A172 (cell line): ENCODE measurements around the gene TMEM161A. TPM values are rescaled to one million over a fixed set of nuclear protein-coding genes. Genes with fewer than 3 reads are reported as not detected.
"Not testable (repeated sequence)": the region's sequence is repeated elsewhere in the genome, so short reads cannot be mapped to it uniquely, and the experiment has no call there.

Experiments used
- DNase-seq: peaks from one replicate; pipeline ENCODE4 v3.0.0-alpha.2; 2015; ENCODE audit warnings: low spot score
- total RNA-seq: library from RNA; depleted of rRNA; stranded (reverse); fragments of >200 nt; shearing (Covaris generic); gene quantifications from 2 replicates; pipeline ENCODE4 v1.2.3, GENCODE V29; 2014; rRNA removed

Gene TMEM161A
- total RNA-seq: 29.1 and 31.5 TPM in 2 replicates

- DNase-seq: peak; percentile 98
Observed at GRCh38 chr19:19138109-19138981, at the start of gene TMEM161A. TMEM161A (minus strand) TSS chr19:19138478; CDS start chr19:19138428, 50 bp downstream.

- no peak for DNase-seq
Observed at GRCh38 chr19:19186742-19187141, 48.5 kb upstream of the TMEM161A start.

GRCh38 chr19:19185853-19186740 lies 47.8 kb upstream of the TMEM161A start:
- DNase-seq: peak; percentile 39

GRCh38 chr19:19181488-19181998 lies 43.3 kb upstream of the TMEM161A start:
- no peak for DNase-seq

GRCh38 chr19:19179548-19180441 lies 41.5 kb upstream of the TMEM161A start:
- peak; percentile 91 for DNase-seq

GRCh38 chr19:19176950-19177349 lies 38.7 kb upstream of the TMEM161A start:
- DNase-seq: no peak

GRCh38 chr19:19173243-19173642 lies 35.0 kb upstream of the TMEM161A start:
- not testable (repeated sequence) for DNase-seq

GRCh38 chr19:19171821-19172532 lies 33.7 kb upstream of the TMEM161A start:
- no peak for DNase-seq

- no peak for DNase-seq
Observed at GRCh38 chr19:19170873-19171672, 32.8 kb upstream of the TMEM161A start.

GRCh38 chr19:19170053-19170872 lies 32.0 kb upstream of the TMEM161A start, which contains the start of gene MEF2B:
MEF2B (minus strand) TSS chr19:19170263; CDS start chr19:19150735, 19,528 bp downstream.
- DNase-seq: no peak

- no peak for DNase-seq
Observed at GRCh38 chr19:19169236-19170052, 31.2 kb upstream of the TMEM161A start.

GRCh38 chr19:19167612-19168011 lies 29.3 kb upstream of the TMEM161A start:
- no peak for DNase-seq

GRCh38 chr19:19165396-19165795 lies 27.1 kb upstream of the TMEM161A start:
- no peak for DNase-seq

GRCh38 chr19:19162495-19162894 lies 24.2 kb upstream of the TMEM161A start:
- no peak for DNase-seq

- DNase-seq: no peak
Observed at GRCh38 chr19:19160461-19161035, 22.3 kb upstream of the TMEM161A start.

GRCh38 chr19:19159534-19159933 lies 21.3 kb upstream of the TMEM161A start:
- no peak for DNase-seq

GRCh38 chr19:19157808-19158207 lies 19.5 kb upstream of the TMEM161A start:
- no peak for DNase-seq
